ENCODE results near the gene TRPV4. TPM values are rescaled to one million over a fixed set of nuclear protein-coding genes. Genes with fewer than 3 reads are reported as not detected.

Gene TRPV4
- total and polyA plus RNA-seq, 2 donors (not counting 3 experiments of a cell fraction or from before 2014, with no cell fraction given), result 8.8 to 22.3 TPM

GRCh38 chr12:109736552-109737108, 96.6 kb downstream of the TRPV4 start:
- FAIRE-seq (no peak), DNase-seq (ENCODE audit: low read depth, low spot score) (peak; percentile 41)
- no peaks in the 10 kb centered on the region for H3K79me2 ChIP-seq (ENCODE audit: control insufficient read depth, insufficient read depth, low read length)
- H3K9ac ChIP-seq (replicated peaks; ENCODE audit: extremely low read depth, insufficient read depth, low read length), result no peak overlapping the region
- TF ChIP-seq FOS (IDR thresholded peaks at IDR 0.05; ENCODE audit: borderline replicate concordance, insufficient read depth, low read length) (no peak), JUN (IDR thresholded peaks at IDR 0.05; ENCODE audit: borderline replicate concordance, insufficient read depth, insufficient read length, low read depth) (no peak), POLR2AphosphoS5 (IDR thresholded peaks at IDR 0.05; ENCODE audit: insufficient read depth, low read depth, low read length) (no peak)
- peaks cover 8% of the 10 kb centered on the region for H3K4me1 ChIP-seq (ENCODE audit: control insufficient read depth, extremely low read depth, insufficient read depth, low read length)
- no peaks in the 10 kb centered on the region for H3K9me3 ChIP-seq (replicated peaks; ENCODE audit: control insufficient read depth, insufficient read depth, low read length)
- dilution Hi-C loops (cut with MboI; ENCODE audit: extremely low pct_ligation_motif_present, low sequenced_read_pairs), result no loop called here
- ChIA-PET POLR2A (no interaction called here), CTCF (interaction anchor here (0.7 kb wide), 1 partner anchor 22 kb away, joined by 3 read pairs; no protein-coding TSS in a partner anchor)
- no peak overlapping the region for H2AFZ ChIP-seq (ENCODE audit: low read depth, low read length)
- no peak overlapping the region for H3K4me3 ChIP-seq (replicated peaks in 1 of 3; ENCODE audit: insufficient read depth in 1 of 3, low read depth in 1 of 3, low read length in 3 of 3)
- intact Hi-C loops (cut with micrococcal nuclease), result loop anchor here (2.0 kb wide), 1 partner anchor 24 kb away; the partner anchor contains the start of gene FAM222A
- H3K27me3 ChIP-seq (ENCODE audit: control insufficient read depth in 2 of 2, insufficient read depth in 2 of 2, low read length in 2 of 2), result no peaks in the 10 kb centered on the region
- H3K9me1 ChIP-seq (replicated peaks; ENCODE audit: control insufficient read depth, extremely low read depth, insufficient read depth, low read length), result no peaks in the 10 kb centered on the region
- no TSS peak for BruUV-seq (replicated peaks)
- no peaks in the 10 kb centered on the region for H3K36me3 ChIP-seq (ENCODE audit: control insufficient read depth in 2 of 2, extremely low read depth in 1 of 2, insufficient read depth in 2 of 2, low read length in 2 of 2)
- H3K4me2 ChIP-seq (ENCODE audit: insufficient read depth, low read length), result no peak overlapping the region
- no peak overlapping the region for H3K27ac ChIP-seq (ENCODE audit: insufficient read depth, low read depth, low read length)
- no peaks in the 10 kb centered on the region for H4K20me1 ChIP-seq (replicated peaks; ENCODE audit: control insufficient read depth, extremely low read depth, insufficient read depth, low read length)

GRCh38 chr12:109735825-109736551, 97.2 kb downstream of the TRPV4 start:
- H3K27me3 ChIP-seq (ENCODE audit: control insufficient read depth in 2 of 2, insufficient read depth in 2 of 2, low read length in 2 of 2), result no peaks in the 10 kb centered on the region
- no peaks in the 10 kb centered on the region for H3K9me3 ChIP-seq (replicated peaks; ENCODE audit: control insufficient read depth, insufficient read depth, low read length)
- no peaks in the 10 kb centered on the region for H3K79me2 ChIP-seq (ENCODE audit: control insufficient read depth, insufficient read depth, low read length)
- no peaks in the 10 kb centered on the region for H3K36me3 ChIP-seq (ENCODE audit: control insufficient read depth in 2 of 2, extremely low read depth in 1 of 2, insufficient read depth in 2 of 2, low read length in 2 of 2)
- H3K4me3 ChIP-seq (replicated peaks in 1 of 3; ENCODE audit: insufficient read depth in 1 of 3, low read depth in 1 of 3, low read length in 3 of 3), result no peak overlapping the region
- H4K20me1 ChIP-seq (replicated peaks; ENCODE audit: control insufficient read depth, extremely low read depth, insufficient read depth, low read length), result no peaks in the 10 kb centered on the region
- DNase-seq (ENCODE audit: low read depth, low spot score), result no peak
- POLR2A ChIA-PET, result no interaction called here
- no peaks in the 10 kb centered on the region for H3K9me1 ChIP-seq (replicated peaks; ENCODE audit: control insufficient read depth, extremely low read depth, insufficient read depth, low read length)
- H3K9ac ChIP-seq (replicated peaks; ENCODE audit: extremely low read depth, insufficient read depth, low read length), result no peak overlapping the region
- dilution Hi-C loops (cut with MboI; ENCODE audit: extremely low pct_ligation_motif_present, low sequenced_read_pairs) (no loop called here), intact Hi-C loops (cut with micrococcal nuclease) (loop anchor here (2.0 kb wide), 1 partner anchor 23 kb away; the partner anchor contains the start of gene FAM222A)
- H2AFZ ChIP-seq (ENCODE audit: low read depth, low read length), result no peak overlapping the region
- H3K4me1 ChIP-seq (ENCODE audit: control insufficient read depth, extremely low read depth, insufficient read depth, low read length), result peaks cover 8% of the 10 kb centered on the region
- FAIRE-seq, result no peak
- CTCF ChIA-PET, result interaction anchor here (0.7 kb wide), 1 partner anchor 21 kb away, joined by 3 read pairs; no protein-coding TSS in a partner anchor
- no peak overlapping the region for H3K27ac ChIP-seq (ENCODE audit: insufficient read depth, low read depth, low read length)
- H3K4me2 ChIP-seq (ENCODE audit: insufficient read depth, low read length), result no peak overlapping the region
- no TSS peak for BruUV-seq (replicated peaks)
- TF ChIP-seq GATA2 (IDR thresholded peaks at IDR 0.05; ENCODE audit: insufficient read depth, insufficient read length, low read depth, low read length) (no peak), JUN (IDR thresholded peaks at IDR 0.05; ENCODE audit: borderline replicate concordance, insufficient read depth, insufficient read length, low read depth) (no peak), EZH2 (IDR thresholded peaks at IDR 0.05; ENCODE audit: borderline replicate concordance, low read depth, low read length, severe bottlenecking) (no peak), CTCF (IDR thresholded peaks at IDR 0.05; ENCODE audit: extremely low read depth in 1 of 2, insufficient read depth in 1 of 2, low read depth in 1 of 2, low read length in 2 of 2) (no peak), MYC (IDR thresholded peaks at IDR 0.05; ENCODE audit: low read depth, low read length) (no peak), FOS (IDR thresholded peaks at IDR 0.05; ENCODE audit: borderline replicate concordance, insufficient read depth, low read length) (no peak), POLR2AphosphoS5 (IDR thresholded peaks at IDR 0.05; ENCODE audit: insufficient read depth, low read depth, low read length) (no peak), POLR2A (IDR thresholded peaks at IDR 0.05; ENCODE audit: low read depth, low read length) (no peak)
- TF ChIP-seq, protein P1, sequence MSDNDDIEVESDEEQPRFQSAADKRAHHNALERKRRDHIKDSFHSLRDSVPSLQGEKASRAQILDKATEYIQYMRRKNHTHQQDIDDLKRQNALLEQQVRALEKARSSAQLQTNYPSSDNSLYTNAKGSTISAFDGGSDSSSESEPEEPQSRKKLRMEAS (IDR thresholded peaks at IDR 0.05; ENCODE audit: insufficient read depth, insufficient read length), result no peak

Data from endothelial cell of umbilical vein (primary cell).